ENCODE data around the gene VEGFB.

GRCh38 chr11:64246871-64247728 lies 12.7 kb downstream of the VEGFB start, which contains the start of gene PPP1R14B:
- peak in 2 of 3 experiments; percentile 18 for TF ChIP-seq CTCF (IDR thresholded peaks at IDR 0.05)
- peak; percentile 12 for TF ChIP-seq POLR2A (IDR thresholded peaks at IDR 0.05; ENCODE audit: low read depth)
- no peak for TF ChIP-seq EP300 (IDR thresholded peaks at IDR 0.05)
